GOT3 (cell line): ENCODE results near the gene WDFY2.
"Not testable (repeated sequence)": the region's sequence is repeated elsewhere in the genome, so short reads cannot be mapped to it uniquely, and the experiment has no call there.

Source experiments
- DNase-seq: peaks from one replicate; lab custom pipeline; 2025; ENCODE audit warnings: mixed read lengths; lab: John Stamatoyannopoulos, UW

The WDFY2 gene

GRCh38 chr13:51632591-51633362 lies 48.5 kb downstream of the WDFY2 start:
- no peak for DNase-seq

GRCh38 chr13:51635137-51635878 lies 51.0 kb downstream of the WDFY2 start:
- DNase-seq, result no peak

GRCh38 chr13:51636349-51636890 lies 52.2 kb downstream of the WDFY2 start:
- no peak for DNase-seq

- DNase-seq, result no peak
Measured at GRCh38 chr13:51637852-51638215, 53.6 kb downstream of the WDFY2 start.

GRCh38 chr13:51638216-51638871 lies 54.1 kb downstream of the WDFY2 start:
- no peak for DNase-seq

- no peak for DNase-seq
Measured at GRCh38 chr13:51639171-51639570, 54.9 kb downstream of the WDFY2 start.

GRCh38 chr13:51640696-51641095 lies 56.4 kb downstream of the WDFY2 start:
- not testable (repeated sequence) for DNase-seq

- DNase-seq, result peak; percentile 28
Measured at GRCh38 chr13:51643105-51643881, 59.0 kb downstream of the WDFY2 start.

GRCh38 chr13:51643882-51644281 lies 59.6 kb downstream of the WDFY2 start:
- DNase-seq, result no peak

- no peak for DNase-seq
Measured at GRCh38 chr13:51644654-51645053, 60.4 kb downstream of the WDFY2 start.

- no peak for DNase-seq
Measured at GRCh38 chr13:51645154-51645650, 60.9 kb downstream of the WDFY2 start.

GRCh38 chr13:51645761-51646670 lies 61.8 kb downstream of the WDFY2 start:
- no peak for DNase-seq

- DNase-seq, result no peak
Measured at GRCh38 chr13:51647067-51647466, 62.8 kb downstream of the WDFY2 start.

GRCh38 chr13:51652193-51652592 lies 67.9 kb downstream of the WDFY2 start:
- not testable (repeated sequence) for DNase-seq

- no peak for DNase-seq
Measured at GRCh38 chr13:51659276-51660127, 75.2 kb downstream of the WDFY2 start.

- DNase-seq, result no peak
Measured at GRCh38 chr13:51660813-51661212, 76.6 kb downstream of the WDFY2 start.

GRCh38 chr13:51663973-51664957 lies 80.0 kb downstream of the WDFY2 start:
- DNase-seq, result no peak

GRCh38 chr13:51665456-51665855 lies 81.2 kb downstream of the WDFY2 start:
- DNase-seq, result no peak
